Fibroblast of peridontal ligament (primary cell): ENCODE measurements around the gene CPLANE2.
A peak's percentile ranks its signal among the peaks of the same experiment; 100 is the strongest.
"Not testable (repeated sequence)": the region's sequence is repeated elsewhere in the genome, so short reads cannot be mapped to it uniquely, and the experiment has no call there.

Experiments used
- DNase-seq: peaks from one replicate; pipeline ENCODE4 v3.0.0-alpha.2; 2010; ENCODE audit errors: extremely low read depth

Gene CPLANE2

GRCh38 chr1:16249596-16250241 lies 12.7 kb upstream of the CPLANE2 start:
- peak; percentile 80 for DNase-seq

GRCh38 chr1:16248603-16249516 lies 11.9 kb upstream of the CPLANE2 start:
- DNase-seq = peak; percentile 81

- DNase-seq = no peak
Measured at GRCh38 chr1:16248007-16248436, 11.0 kb upstream of the CPLANE2 start.

GRCh38 chr1:16247441-16247840 lies 10.5 kb upstream of the CPLANE2 start:
- no peak for DNase-seq

- DNase-seq = no peak
Measured at GRCh38 chr1:16246961-16247360, 10.0 kb upstream of the CPLANE2 start.

- DNase-seq = not testable (repeated sequence)
Measured at GRCh38 chr1:16246239-16246638, 9.3 kb upstream of the CPLANE2 start.

GRCh38 chr1:16245476-16246196 lies 8.7 kb upstream of the CPLANE2 start:
- no peak for DNase-seq

- DNase-seq = no peak
Measured at GRCh38 chr1:16244650-16245285, 7.8 kb upstream of the CPLANE2 start.

GRCh38 chr1:16243936-16244649 lies 7.1 kb upstream of the CPLANE2 start:
- peak; percentile 86 for DNase-seq

- no peak for DNase-seq
Measured at GRCh38 chr1:16243215-16243610, 6.2 kb upstream of the CPLANE2 start.

- DNase-seq = no peak
Measured at GRCh38 chr1:16242556-16243214, 5.7 kb upstream of the CPLANE2 start.

GRCh38 chr1:16241221-16241708 lies 4.3 kb upstream of the CPLANE2 start:
- DNase-seq = no peak

- no peak for DNase-seq
Measured at GRCh38 chr1:16239972-16240491, 3.0 kb upstream of the CPLANE2 start.

- DNase-seq = no peak
Measured at GRCh38 chr1:16237343-16237830, 404 bp upstream of the CPLANE2 start.

GRCh38 chr1:16235944-16236510 lies 956 bp downstream of the CPLANE2 start:
- no peak for DNase-seq

GRCh38 chr1:16235347-16235746 lies 1.6 kb downstream of the CPLANE2 start:
- no peak for DNase-seq

- DNase-seq = no peak
Measured at GRCh38 chr1:16233431-16233830, 3.6 kb downstream of the CPLANE2 start.

- no peak for DNase-seq
Measured at GRCh38 chr1:16232316-16232710, 4.7 kb downstream of the CPLANE2 start.
